Activated CD4-positive, alpha-beta memory T cell treated with anti-CD3 and anti-CD28 coated beads, Interleukin-2, amount 10 ng/mL, durations not matched to agents 7 days and 5 days (primary cell): Measurements from ENCODE around the gene SEMA4B. TPM values are rescaled to one million over a fixed set of nuclear protein-coding genes. Genes with fewer than 3 reads are reported as not detected.

ENCODE experiments used
- total RNA-seq, 2 experiments: library from RNA; stranded (reverse); gene quantifications; one replicate each; pipeline ENCODE4 v1.2.3, GENCODE V29; 2021

Gene SEMA4B
- total RNA-seq, 2 experiments from 2014 or later = 29.7 to 29.9 TPM

Other genes starting within 250 kb of the SEMA4B start
- gene ZNF710, start 200.0 kb upstream of the SEMA4B start, total RNA-seq = 10 to 100 TPM; 19.4 to 20.7 TPM
- 100 to 1,000 TPM; 218 to 224 TPM for gene IDH2, start 98.9 kb upstream of the SEMA4B start, total RNA-seq
- 100 to 1,000 TPM; 118 to 120 TPM for gene CIB1, start 32.6 kb downstream of the SEMA4B start, total RNA-seq
- gene GDPGP1, start 32.9 kb downstream of the SEMA4B start, total RNA-seq = 10 to 100 TPM; 10.3 to 10.5 TPM
- under 1 TPM; 0.45 to 0.58 TPM for gene TTLL13, start 48.2 kb downstream of the SEMA4B start, total RNA-seq
- gene NGRN, start 64.3 kb downstream of the SEMA4B start, total RNA-seq = 10 to 100 TPM; 27.4 to 28.3 TPM
- 1 to 10 TPM in 1 of 2 experiments, under 1 TPM in 1; 0.83 to 1.0 TPM for gene ZNF774, start 151.0 kb downstream of the SEMA4B start, total RNA-seq
- 100 to 1,000 TPM; 229 to 240 TPM for gene IQGAP1, start 186.9 kb downstream of the SEMA4B start, total RNA-seq